HG03442 (cell line): Measurements from ENCODE around the gene C22orf15.

Experiments
- ATAC-seq: cut with Tn5 transposase; IDR thresholded peaks from one replicate; pipeline ENCODE4 v1.9.1; 2021; ENCODE audit warnings: mild to moderate bottlenecking, moderate library complexity; ENCODE audit not compliant: unreplicated experiment

C22orf15 gene

DNA sequence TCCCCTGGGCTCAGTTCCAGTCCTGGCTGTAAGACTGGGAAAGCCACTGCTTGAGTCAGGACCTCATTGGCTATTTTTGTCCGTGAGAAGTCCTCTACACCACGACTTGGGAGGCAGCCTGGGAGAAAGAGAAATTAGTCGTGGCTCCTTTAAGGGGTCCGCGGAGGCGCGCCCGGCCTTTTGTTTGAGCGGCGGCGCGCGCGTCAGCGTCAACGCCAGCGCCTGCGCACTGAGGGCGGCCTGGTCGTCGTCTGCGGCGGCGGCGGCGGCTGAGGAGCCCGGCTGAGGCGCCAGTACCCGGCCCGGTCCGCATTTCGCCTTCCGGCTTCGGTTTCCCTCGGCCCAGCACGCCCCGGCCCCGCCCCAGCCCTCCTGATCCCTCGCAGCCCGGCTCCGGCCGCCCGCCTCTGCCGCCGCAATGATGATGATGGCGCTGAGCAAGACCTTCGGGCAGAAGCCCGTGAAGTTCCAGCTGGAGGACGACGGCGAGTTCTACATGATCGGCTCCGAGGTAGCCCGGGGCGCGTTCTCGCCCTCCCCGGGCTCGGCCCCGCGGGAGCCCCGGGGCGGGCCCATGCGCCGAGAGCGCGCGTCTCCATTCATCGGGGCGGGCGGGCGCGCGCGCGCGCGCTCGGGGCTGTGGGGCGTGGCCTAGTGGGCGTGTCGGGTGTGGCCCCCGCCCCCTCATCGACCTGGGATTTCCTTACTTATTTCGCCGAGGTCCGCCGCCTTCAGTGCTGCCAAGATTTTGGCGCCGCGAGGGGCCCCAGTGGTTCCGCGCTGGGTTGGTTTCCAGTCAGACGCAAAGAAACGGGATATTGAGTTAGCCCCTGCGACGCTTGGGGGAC is 24.2 kb downstream of the C22orf15 start, which contains the start of gene SMARCB1:
SMARCB1 (plus strand) TSS at position 215 of the 848 bp plus-strand sequence; CDS start at position 419, 204 bp downstream.
- ATAC-seq = peak; percentile 65

- ATAC-seq = no peak
Observed at GRCh38 chr22:23787600-23787896, 24.8 kb downstream of the C22orf15 start.

- no peak for ATAC-seq
Observed at GRCh38 chr22:23787910-23788309, 25.1 kb downstream of the C22orf15 start.

- no peak for ATAC-seq
Observed at GRCh38 chr22:23789121-23789520, 26.3 kb downstream of the C22orf15 start.

GRCh38 chr22:23789638-23790037 is 26.8 kb downstream of the C22orf15 start:
- no peak for ATAC-seq

DNA sequence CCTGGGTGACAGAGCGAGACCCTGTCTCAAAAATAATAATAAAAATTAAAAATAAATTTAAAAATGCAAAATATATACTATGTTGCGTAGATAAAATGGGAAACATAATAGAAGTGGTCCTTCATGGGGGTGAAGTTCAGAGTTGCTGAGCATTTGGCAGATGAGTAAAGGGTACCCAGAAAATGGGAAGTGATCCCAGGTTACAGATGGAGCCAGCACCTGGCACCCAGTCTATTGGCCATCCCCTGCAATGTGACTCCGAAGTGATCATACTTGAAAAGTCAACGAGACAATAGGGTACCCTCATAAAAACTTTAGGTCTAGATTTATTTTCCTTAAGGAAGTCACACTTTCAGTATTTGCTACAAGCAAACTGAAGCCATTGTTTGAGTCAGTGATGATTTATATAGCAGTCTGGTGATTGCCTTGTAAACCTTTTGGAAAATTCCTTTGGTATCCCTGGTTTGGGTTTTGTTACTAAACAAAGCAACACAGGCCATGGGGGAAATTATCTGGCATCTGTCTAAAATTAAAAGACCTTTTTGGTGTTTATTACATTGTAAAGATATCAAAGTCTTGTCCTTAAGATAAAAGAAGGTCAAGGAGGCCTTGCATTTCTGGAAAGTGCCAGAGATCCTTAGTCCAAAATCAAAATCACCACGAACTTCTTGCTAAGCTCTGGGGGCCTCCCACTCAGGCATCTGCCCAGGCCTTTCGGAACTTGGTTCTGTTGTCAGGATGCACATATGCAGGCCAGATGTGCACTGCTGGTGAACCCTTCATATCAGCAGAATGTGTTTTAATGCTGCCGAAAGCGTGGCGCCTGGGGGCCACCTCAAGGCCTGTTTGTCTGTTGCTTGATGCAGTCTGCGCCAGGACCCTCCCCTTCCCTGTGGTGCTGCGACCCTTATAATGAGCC is 28.3 kb downstream of the C22orf15 start:
- ATAC-seq = no peak

DNA sequence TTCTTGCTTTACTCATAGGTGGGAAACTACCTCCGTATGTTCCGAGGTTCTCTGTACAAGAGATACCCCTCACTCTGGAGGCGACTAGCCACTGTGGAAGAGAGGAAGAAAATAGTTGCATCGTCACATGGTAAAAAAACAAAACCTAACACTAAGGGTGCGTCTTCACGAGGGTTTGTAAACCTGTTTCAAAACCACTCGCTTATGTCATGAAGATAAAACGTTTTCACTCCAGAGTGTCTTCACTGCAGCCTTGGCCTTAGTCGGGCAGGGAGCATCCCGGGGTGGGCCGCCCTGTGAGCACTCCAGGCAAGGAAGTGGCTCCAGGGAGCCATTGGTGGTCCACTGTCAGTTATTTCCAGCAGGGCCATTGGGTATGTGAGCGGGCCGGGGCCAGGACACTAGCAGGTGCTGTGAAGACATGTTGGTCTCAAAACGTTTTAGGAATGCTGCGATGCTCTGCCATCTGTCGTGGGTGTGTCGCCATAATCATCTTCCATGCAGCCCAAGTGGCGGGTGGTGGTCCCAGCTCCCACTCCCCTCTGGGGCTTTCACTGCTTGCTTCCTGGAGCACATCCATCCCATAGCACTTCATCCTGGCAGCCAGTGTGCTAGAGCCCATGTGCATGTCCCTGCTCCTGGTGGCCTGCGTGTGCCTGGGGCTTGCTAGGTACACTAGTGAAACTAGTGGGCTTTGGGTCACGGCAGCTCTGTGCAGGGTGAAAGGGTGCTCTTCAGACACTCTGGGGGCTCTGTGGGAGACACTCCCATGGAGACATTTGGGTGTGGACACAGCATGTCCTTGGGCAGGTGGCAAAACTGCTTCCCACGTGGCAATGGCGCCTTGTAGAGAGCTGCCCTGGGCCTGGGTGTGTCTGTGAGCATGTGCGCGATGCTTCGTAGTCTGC is 29.2 kb downstream of the C22orf15 start:
- no peak for ATAC-seq

DNA sequence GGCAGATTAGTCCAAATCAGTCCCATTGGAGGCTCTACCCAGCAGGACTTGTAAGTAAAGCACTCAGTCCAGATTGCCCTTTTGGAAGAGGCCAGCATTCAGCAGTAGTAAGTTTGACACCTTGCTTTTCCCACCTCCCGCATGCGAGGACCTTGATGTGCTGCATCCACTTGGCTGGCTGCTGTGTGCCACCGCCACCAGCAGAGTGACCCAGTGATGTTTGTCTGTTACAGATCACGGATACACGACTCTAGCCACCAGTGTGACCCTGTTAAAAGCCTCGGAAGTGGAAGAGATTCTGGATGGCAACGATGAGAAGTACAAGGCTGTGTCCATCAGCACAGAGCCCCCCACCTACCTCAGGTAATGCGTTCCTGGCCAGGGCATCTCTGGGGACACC is 30.5 kb downstream of the C22orf15 start:
- no peak for ATAC-seq

- no peak for ATAC-seq
Observed at GRCh38 chr22:23796461-23796860, 33.7 kb downstream of the C22orf15 start.

DNA sequence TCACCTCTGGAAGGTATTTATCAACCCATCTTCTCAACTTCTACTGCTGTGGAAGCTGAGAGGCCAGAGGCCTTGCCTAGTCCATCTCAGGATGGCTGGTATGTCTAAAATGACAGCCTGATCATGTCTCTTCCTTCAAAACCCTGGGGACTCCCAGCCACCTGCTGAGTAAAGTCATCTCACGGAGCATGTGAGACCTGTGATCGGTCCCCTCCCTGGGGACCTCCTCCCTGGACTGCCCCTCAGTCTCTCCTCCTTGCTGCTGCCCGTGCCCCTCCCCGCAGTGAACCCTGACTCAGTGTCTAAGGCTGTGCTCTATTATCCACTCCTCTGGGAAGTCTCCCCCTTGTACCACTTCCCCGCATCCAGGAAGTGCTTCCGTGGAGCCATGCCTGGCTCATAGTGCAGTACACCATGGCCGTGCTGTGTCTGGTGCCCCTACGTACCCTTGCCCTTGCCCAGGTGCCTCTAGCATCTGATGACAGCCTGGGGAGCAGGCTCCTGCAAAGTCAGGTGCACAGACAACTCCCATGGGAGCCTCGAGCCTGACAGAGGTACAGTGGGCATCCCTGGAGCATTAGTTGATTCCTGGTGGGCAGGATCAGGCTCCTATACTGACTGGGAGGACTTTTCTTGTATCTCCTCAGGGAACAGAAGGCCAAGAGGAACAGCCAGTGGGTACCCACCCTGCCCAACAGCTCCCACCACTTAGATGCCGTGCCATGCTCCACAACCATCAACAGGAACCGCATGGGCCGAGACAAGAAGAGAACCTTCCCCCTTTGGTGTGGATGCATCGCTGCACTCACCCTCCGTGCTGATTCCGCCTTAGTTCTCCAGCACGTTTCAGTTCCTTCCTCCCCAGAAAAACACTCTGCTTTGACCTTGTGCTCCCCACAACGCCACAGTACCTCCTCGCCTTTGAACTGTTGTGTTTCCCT is 37.8 kb downstream of the C22orf15 start:
- ATAC-seq = peak; percentile 52

DNA sequence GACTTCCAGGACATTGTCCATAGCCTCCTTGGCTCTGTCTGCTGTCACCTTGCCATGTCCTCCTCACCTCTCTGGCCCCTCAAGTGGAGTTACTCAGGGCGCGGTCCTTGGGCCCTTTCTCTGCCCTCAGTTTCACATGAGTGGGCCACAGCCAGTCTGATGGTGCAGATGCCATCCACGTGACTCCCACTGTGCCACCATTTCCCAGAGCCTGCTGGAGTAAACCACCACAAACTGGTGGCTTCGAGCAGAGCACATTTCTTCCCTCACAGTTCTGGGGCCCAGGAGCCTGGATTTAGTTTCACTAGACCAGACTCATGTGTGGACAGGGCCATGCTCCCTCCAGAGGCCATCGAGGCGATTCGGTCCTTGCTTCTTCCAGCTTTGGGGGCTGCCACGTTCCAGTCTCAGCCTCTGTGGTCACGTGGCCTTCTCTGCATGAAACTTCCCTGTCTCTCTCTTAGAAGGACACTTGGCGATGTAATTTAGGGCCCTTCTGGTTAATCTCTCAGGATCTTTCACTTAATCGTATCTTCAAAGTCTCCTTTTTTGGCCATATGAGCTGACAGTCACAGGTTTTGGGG is 38.5 kb downstream of the C22orf15 start:
- ATAC-seq = no peak

DNA sequence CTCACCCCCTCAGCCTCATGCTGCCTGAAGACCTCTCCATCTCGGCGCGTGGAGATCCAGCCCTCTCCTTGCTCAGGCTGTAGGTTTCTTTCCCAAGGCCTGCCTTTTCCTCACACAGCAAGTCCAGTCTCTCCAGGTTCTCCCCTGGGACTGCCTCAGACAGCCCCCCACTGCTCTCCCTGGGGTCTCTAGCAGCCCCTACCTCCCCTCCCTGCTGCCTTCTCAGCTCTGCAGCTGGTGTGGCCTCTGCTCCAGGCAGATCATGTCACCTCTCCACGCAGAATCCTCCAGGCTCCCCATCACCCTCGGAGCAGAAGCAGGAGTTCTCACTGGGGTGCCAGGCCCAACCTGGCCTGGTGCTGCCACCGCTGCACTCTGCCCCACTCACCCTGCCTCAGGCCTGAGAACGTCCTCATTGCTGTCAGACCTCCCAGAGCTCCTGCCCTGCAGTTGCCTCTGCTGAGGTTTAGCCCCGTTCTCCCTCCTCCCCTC is 39.1 kb downstream of the C22orf15 start:
- no peak for ATAC-seq

GRCh38 chr22:23803001-23803819 is 40.4 kb downstream of the C22orf15 start:
- no peak for ATAC-seq

DNA sequence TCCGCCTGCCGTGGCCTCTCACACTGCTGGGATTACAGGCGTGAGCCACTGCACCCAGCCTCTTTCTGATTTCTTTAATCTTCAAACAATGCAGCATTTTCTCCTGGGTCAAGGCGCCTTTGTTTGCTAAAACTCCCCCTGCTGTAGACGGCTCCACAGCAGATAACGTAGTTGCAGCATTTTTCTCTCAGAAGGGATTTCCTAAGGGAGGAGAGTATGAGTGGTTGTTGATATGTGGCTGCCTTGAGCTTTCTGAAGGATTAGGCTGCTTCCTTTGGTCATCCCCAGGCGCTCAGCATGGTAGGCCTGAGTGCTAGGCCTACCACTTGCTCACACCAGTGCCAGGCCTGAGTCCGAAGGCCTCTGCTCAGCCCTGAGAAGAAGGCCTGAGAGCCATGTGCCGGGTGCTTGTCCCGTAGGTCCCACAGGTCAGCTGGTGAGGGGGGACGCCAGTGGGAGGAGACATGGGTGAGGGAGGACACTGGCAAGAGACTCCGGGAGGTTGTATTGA is 42.0 kb downstream of the C22orf15 start:
- ATAC-seq = no peak

- no peak for ATAC-seq
Observed at GRCh38 chr22:23806837-23807236, 44.0 kb downstream of the C22orf15 start.

DNA sequence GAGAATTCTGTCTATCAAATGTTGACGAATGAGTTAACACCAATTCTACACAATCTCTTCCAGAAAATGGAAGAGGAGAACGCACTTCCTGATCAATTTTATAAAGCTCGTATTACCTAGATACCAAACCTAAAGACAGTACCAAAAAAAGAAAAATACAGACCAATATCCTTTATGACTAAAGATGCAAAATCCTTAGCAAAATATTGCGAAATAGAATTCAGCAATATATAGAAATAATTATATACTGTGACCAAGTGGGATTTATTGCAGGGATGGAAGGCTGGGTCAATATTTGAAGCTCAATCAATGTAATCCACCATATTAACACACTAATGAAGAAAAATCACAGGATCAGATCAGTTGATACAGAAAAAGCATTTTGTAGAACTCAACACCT is 49.6 kb downstream of the C22orf15 start:
- no peak for ATAC-seq
